ENCODE results near the gene KNG1.
A peak's percentile ranks its signal among the peaks of the same experiment; 100 is the strongest.

KNG1 gene

DNA sequence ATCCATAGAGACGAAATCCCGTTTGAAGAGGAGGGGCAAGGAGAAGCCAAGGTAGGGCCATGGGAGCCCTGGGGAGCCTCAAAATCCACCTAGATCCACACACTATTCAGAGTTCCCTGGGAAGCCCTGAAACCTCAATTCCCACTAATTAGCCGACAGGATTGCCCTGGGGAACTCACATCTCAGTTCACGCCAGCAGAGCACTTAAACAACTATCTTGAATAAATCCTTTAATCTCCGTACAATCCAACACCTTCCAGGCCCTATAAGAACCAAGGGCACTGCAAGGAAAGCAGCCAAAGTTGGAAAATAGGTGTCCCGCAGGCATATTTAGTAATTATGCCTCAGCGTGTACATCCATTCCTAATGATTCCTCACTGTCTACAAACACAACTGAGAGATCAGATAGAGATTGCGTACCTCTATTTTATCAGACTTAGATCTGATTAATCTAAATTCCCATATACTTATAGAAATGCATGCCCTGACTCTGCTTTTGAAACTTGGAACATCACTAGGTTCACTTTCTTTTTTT, 40.6 kb downstream of the KNG1 start:
- peak; percentile 28 for DNase-seq (ENCODE audit: low read depth)
- TF ChIP-seq, protein P1, sequence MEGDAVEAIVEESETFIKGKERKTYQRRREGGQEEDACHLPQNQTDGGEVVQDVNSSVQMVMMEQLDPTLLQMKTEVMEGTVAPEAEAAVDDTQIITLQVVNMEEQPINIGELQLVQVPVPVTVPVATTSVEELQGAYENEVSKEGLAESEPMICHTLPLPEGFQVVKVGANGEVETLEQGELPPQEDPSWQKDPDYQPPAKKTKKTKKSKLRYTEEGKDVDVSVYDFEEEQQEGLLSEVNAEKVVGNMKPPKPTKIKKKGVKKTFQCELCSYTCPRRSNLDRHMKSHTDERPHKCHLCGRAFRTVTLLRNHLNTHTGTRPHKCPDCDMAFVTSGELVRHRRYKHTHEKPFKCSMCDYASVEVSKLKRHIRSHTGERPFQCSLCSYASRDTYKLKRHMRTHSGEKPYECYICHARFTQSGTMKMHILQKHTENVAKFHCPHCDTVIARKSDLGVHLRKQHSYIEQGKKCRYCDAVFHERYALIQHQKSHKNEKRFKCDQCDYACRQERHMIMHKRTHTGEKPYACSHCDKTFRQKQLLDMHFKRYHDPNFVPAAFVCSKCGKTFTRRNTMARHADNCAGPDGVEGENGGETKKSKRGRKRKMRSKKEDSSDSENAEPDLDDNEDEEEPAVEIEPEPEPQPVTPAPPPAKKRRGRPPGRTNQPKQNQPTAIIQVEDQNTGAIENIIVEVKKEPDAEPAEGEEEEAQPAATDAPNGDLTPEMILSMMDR (conservative IDR thresholded peaks at IDR 0.05; ENCODE audit: low read depth, low read length): no peak
- H3K4me3 ChIP-seq (ENCODE audit: low read length): no peak overlapping the region

GRCh38 chr3:186759231-186759930, 42.2 kb downstream of the KNG1 start:
- TF ChIP-seq, protein P1 (conservative IDR thresholded peaks at IDR 0.05; ENCODE audit: low read depth, low read length): no peak
- no peak overlapping the region for H3K4me3 ChIP-seq (ENCODE audit: low read length)
- DNase-seq (ENCODE audit: low read depth): no peak

GRCh38 chr3:186760141-186760833, 43.1 kb downstream of the KNG1 start:
- no peak for DNase-seq (ENCODE audit: low read depth)
- TF ChIP-seq, protein P1 (conservative IDR thresholded peaks at IDR 0.05; ENCODE audit: low read depth, low read length): no peak
- no peak overlapping the region for H3K4me3 ChIP-seq (ENCODE audit: low read length)

GRCh38 chr3:186760897-186761447, 43.8 kb downstream of the KNG1 start:
- TF ChIP-seq, protein P1 (conservative IDR thresholded peaks at IDR 0.05; ENCODE audit: low read depth, low read length): no peak
- no peak for DNase-seq (ENCODE audit: low read depth)

GRCh38 chr3:186772281-186772694, 55.1 kb downstream of the KNG1 start:
- H3K4me3 ChIP-seq (ENCODE audit: low read length): peak overlapping the region; percentile 37
- no peak for DNase-seq (ENCODE audit: low read depth)
- TF ChIP-seq, protein P1 (conservative IDR thresholded peaks at IDR 0.05; ENCODE audit: low read depth, low read length): no peak

More at GRCh38 chr3:186760897-186761447, 43.8 kb downstream of the KNG1 start:
- no peak overlapping the region for H3K4me3 ChIP-seq (ENCODE audit: low read length)

DNA sequence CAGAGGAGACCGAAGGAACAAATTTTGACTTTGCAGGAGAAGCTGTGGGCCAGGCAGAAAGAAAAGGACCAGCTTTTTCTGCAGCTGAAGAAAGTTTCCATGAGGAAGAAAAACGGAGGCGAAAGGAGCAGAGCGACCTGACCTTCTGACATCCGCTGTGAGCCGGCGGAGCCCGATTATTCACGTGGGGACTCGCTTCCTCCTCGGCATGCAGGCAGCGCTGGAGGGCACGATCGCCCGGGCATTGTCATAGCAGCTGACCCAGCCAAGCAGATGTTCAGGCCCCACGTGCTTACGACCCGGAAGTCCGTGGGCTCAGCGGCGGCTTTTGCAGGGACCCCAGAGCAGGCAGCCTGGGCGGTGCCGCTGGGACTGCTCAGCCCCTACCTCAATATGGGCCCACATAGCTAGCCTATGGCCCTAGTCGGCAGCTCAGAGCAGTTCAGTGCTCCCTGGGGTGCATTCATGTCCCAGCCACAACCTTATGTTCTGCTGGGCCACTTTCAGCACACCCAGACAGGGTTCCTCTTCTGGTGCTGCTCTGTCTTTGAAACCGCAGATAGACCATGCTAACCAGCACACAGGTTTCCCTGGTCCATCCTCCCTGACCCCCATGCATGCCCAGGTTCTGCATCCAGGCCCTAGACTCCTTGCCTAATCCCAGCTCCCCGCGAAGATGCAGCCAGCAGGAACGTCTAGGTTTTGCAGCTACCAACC, 55.7 kb downstream of the KNG1 start:
- TF ChIP-seq, protein P1 (conservative IDR thresholded peaks at IDR 0.05; ENCODE audit: low read depth, low read length): no peak
- no peak for DNase-seq (ENCODE audit: low read depth)
- H3K4me3 ChIP-seq (ENCODE audit: low read length): peak overlapping the region; percentile 37

All from retinal pigment epithelial cell (primary cell).